ENCODE data around the gene PRIMA1. TPM values are rescaled to one million over a fixed set of nuclear protein-coding genes. Genes with fewer than 3 reads are reported as not detected.

The PRIMA1 gene
- total RNA-seq, 1 donor from 2014 or later: not detected

- no peak for DNase-seq
- H3K27me3 Mint-ChIP-seq: peaks cover 2% of the 10 kb centered on the region
- no peaks in the 10 kb centered on the region for H3K4me1 Mint-ChIP-seq
- no peak overlapping the region for H3K27ac Mint-ChIP-seq
- intact Hi-C loops (cut with micrococcal nuclease): no loop called here
- H3K36me3 Mint-ChIP-seq (ENCODE audit: low read depth): no peaks in the 10 kb centered on the region
- H3K9me3 Mint-ChIP-seq: no peaks in the 10 kb centered on the region
- H3K4me3 Mint-ChIP-seq: no peak overlapping the region
These were observed 45.5 kb downstream of the PRIMA1 start for GRCh38 chr14:93742761-93743160.

DNA sequence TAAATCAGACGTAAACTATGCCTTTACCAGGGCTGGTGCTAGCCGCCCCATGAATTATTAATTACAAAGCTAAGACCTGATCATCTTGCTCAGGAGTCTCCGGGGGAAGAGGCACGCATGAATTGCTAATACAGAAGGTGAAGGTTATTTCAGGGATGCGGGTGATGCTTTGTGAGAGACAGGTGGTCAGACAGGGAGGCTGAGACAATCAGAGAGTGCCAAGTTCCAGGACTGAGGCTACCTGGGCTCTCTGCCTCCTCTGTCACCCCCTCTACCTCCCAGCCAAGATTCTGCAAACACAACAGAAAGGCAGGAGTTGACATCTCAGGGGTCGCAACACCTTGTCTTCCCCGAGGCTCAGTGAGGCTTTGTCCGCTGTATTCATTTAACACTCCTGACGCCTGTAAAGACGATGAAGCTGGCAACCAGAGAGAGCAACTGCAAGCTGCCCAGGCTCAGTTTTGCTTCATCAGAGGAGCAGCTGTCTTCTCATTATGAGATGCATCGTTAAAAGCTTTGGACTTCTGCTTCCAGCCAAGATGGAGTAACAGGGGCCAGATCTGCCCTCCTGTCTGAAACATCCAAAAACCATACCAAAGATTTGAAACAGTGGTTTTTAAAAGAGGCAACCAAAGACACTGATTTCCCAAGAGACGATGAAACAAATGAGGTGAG is 46.6 kb downstream of the PRIMA1 start:
- no peak for DNase-seq
- H3K27ac Mint-ChIP-seq: no peak overlapping the region
- peaks cover 2% of the 10 kb centered on the region for H3K27me3 Mint-ChIP-seq
- H3K4me3 Mint-ChIP-seq: no peak overlapping the region
- no peaks in the 10 kb centered on the region for H3K4me1 Mint-ChIP-seq
- intact Hi-C loops (cut with micrococcal nuclease): no loop called here
- no peaks in the 10 kb centered on the region for H3K36me3 Mint-ChIP-seq (ENCODE audit: low read depth)
- H3K9me3 Mint-ChIP-seq: no peaks in the 10 kb centered on the region

DNA sequence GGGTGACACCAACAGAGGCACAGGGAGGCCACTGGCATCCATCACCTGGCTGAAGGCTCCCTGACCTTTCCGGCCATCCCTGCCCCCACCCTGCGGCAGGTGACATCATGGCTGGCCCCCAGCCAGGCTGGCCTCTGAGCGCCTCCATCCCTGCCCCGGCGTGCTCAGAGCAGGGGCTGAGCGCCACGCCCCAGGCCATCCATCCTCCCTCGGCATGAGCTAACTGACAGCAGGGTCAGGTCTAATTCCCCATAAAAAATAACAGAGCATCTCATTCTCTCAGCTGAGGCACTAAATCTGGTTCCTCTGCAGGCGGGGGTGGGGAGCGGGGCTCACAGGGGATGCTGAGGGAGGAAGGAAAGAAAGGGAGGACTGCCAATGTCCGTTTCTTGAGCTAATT is 50.7 kb downstream of the PRIMA1 start:
- Mint-ChIP-seq H3K27ac (no peak overlapping the region), H3K27me3 (peaks cover 2% of the 10 kb centered on the region), H3K9me3 (no peaks in the 10 kb centered on the region), H3K36me3 (ENCODE audit: low read depth) (no peaks in the 10 kb centered on the region), H3K4me3 (no peak overlapping the region), H3K4me1 (no peaks in the 10 kb centered on the region)
- no peak for DNase-seq
- intact Hi-C loops (cut with micrococcal nuclease): no loop called here

GRCh38 chr14:93736378-93737014 is 51.8 kb downstream of the PRIMA1 start:
- H3K4me3 Mint-ChIP-seq: no peak overlapping the region
- no peaks in the 10 kb centered on the region for H3K9me3 Mint-ChIP-seq
- intact Hi-C loops (cut with micrococcal nuclease): no loop called here
- no peaks in the 10 kb centered on the region for H3K4me1 Mint-ChIP-seq
- no peak overlapping the region for H3K27ac Mint-ChIP-seq
- peaks cover 2% of the 10 kb centered on the region for H3K27me3 Mint-ChIP-seq
- DNase-seq: no peak
- H3K36me3 Mint-ChIP-seq (ENCODE audit: low read depth): no peaks in the 10 kb centered on the region

DNA sequence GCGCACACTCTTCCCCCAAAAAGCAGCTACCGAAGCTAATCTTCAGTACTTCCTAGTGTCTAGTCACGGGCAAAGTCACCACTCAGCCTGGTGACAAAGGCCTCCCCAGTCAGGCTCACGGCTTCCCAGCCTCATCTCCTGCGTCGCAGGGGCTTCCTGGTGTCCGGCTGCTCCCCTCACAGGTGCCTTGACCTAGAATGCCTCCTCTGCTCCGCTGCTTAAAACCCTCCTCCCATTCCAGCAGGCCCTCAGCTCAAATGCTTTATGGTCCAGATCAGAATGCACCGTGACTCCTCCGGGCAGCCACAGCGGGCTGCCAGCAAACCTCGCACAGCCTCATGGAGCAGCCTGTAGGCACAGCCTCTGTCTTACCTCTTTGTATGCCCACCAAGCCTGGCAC is 53.1 kb downstream of the PRIMA1 start:
- intact Hi-C loops (cut with micrococcal nuclease): no loop called here
- H3K4me1 Mint-ChIP-seq: no peaks in the 10 kb centered on the region
- no peaks in the 10 kb centered on the region for H3K36me3 Mint-ChIP-seq (ENCODE audit: low read depth)
- no peaks in the 10 kb centered on the region for H3K9me3 Mint-ChIP-seq
- no peak overlapping the region for H3K4me3 Mint-ChIP-seq
- DNase-seq: no peak
- H3K27ac Mint-ChIP-seq: no peak overlapping the region
- H3K27me3 Mint-ChIP-seq: peaks cover 2% of the 10 kb centered on the region

DNA sequence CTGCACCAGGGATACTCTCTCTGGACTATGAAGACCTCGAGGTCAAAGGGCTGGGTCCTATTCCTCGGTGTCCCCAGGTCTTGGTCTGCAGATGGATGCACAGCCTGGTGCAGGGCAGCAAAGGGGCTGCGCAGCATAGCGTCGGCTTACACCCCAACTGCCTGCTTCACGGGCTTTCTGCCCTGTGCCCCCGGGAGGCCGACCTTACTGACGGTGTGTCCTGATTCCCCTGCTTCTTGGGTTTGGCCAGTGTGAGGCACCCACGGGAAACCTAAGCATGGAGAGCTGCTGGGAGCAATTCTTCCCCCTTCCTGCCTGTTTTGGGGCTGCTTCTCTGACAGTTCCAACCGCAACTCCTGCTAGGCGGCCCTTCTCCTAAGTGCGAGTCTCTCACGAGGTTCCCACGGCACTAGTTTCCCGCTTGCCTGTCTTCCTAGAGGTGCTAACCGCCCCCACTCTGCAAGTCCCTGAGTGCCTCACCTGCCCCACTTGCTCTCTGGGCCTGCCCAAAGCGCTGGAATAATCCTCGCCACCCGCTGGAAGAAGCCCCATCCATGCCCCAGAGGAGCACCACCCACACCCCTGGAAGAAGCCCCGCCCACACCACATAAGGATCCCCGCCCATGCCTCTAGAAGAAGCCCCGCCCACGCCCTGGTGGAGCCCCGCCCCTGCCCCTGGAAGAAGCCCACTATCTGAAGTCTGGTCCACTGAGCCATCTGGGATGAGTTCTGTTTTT is 54.0 kb downstream of the PRIMA1 start:
- Mint-ChIP-seq H3K27ac (no peak overlapping the region), H3K36me3 (ENCODE audit: low read depth) (no peaks in the 10 kb centered on the region), H3K27me3 (peaks cover 2% of the 10 kb centered on the region), H3K9me3 (no peaks in the 10 kb centered on the region), H3K4me3 (no peak overlapping the region), H3K4me1 (no peaks in the 10 kb centered on the region)
- no peak for DNase-seq
- intact Hi-C loops (cut with micrococcal nuclease): no loop called here

DNA sequence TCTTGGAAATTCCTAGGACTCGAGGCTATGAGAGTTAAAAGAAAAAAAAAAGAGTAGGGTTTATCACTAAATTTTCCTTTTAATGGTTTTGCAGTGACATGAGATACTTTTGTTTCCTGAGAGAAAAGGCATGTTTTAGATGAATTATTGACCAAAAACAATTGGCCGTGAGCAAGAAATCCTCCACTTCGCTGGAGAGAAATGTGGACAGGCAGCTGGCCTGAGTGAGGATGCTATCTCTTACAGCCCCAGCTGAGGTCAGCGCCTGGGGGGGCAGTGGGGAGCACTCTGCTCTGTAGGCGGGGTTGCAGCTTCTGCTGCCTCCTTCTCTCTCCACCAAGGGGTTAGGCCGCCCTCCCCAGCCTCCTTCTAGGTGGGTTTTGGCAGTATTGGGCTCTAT is 54.7 kb downstream of the PRIMA1 start:
- Mint-ChIP-seq H3K4me3 (no peak overlapping the region), H3K27me3 (peaks cover 2% of the 10 kb centered on the region), H3K27ac (no peak overlapping the region), H3K9me3 (no peaks in the 10 kb centered on the region), H3K4me1 (no peaks in the 10 kb centered on the region), H3K36me3 (ENCODE audit: low read depth) (no peaks in the 10 kb centered on the region)
- no peak for DNase-seq
- intact Hi-C loops (cut with micrococcal nuclease): no loop called here

GRCh38 chr14:93733231-93733630 is 55.1 kb downstream of the PRIMA1 start:
- Mint-ChIP-seq H3K27ac (no peak overlapping the region), H3K27me3 (peaks cover 1% of the 10 kb centered on the region), H3K36me3 (ENCODE audit: low read depth) (no peaks in the 10 kb centered on the region), H3K4me1 (no peaks in the 10 kb centered on the region), H3K9me3 (no peaks in the 10 kb centered on the region), H3K4me3 (no peak overlapping the region)
- DNase-seq: no peak
- intact Hi-C loops (cut with micrococcal nuclease): no loop called here

GRCh38 chr14:93732524-93732923 is 55.8 kb downstream of the PRIMA1 start:
- H3K9me3 Mint-ChIP-seq: no peaks in the 10 kb centered on the region
- H3K36me3 Mint-ChIP-seq (ENCODE audit: low read depth): no peaks in the 10 kb centered on the region
- no peak for DNase-seq
- no peak overlapping the region for H3K4me3 Mint-ChIP-seq
- no peaks in the 10 kb centered on the region for H3K27me3 Mint-ChIP-seq
- no peak overlapping the region for H3K27ac Mint-ChIP-seq
- H3K4me1 Mint-ChIP-seq: no peaks in the 10 kb centered on the region
- intact Hi-C loops (cut with micrococcal nuclease): no loop called here

DNA sequence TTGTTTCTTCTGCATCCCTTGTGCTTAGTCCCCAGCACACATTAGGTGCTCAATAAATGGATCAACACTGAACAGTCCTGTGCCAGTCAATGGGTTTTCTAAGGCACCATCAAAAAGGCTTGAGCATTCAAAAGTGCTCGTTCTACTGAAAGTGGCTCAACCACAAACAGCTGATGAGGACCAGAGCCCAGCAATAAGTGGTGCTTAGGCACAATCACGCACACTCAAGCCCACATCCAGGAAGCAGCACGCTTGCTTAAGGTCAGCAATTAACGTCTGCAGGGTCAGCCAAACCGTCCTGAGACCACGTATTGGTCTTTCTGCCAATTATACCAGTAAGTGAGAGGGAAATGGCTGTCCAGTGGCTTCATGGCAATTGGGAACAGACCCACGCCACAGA is 56.5 kb downstream of the PRIMA1 start:
- Mint-ChIP-seq H3K4me3 (no peak overlapping the region), H3K9me3 (no peaks in the 10 kb centered on the region), H3K4me1 (no peaks in the 10 kb centered on the region)

GRCh38 chr14:93729993-93730392 is 58.3 kb downstream of the PRIMA1 start:
- H3K27ac Mint-ChIP-seq: no peak overlapping the region
- H3K4me1 Mint-ChIP-seq: no peaks in the 10 kb centered on the region
- intact Hi-C loops (cut with micrococcal nuclease): no loop called here
- no peak overlapping the region for H3K4me3 Mint-ChIP-seq
- H3K27me3 Mint-ChIP-seq: no peaks in the 10 kb centered on the region
- no peaks in the 10 kb centered on the region for H3K36me3 Mint-ChIP-seq (ENCODE audit: low read depth)
- DNase-seq: no peak
- H3K9me3 Mint-ChIP-seq: no peaks in the 10 kb centered on the region

More for the DNA sequence above, 56.5 kb downstream of the PRIMA1 start:
- intact Hi-C loops (cut with micrococcal nuclease): no loop called here
- DNase-seq: no peak
- no peaks in the 10 kb centered on the region for H3K27me3 Mint-ChIP-seq
- H3K36me3 Mint-ChIP-seq (ENCODE audit: low read depth): no peaks in the 10 kb centered on the region
- no peak overlapping the region for H3K27ac Mint-ChIP-seq

DNA sequence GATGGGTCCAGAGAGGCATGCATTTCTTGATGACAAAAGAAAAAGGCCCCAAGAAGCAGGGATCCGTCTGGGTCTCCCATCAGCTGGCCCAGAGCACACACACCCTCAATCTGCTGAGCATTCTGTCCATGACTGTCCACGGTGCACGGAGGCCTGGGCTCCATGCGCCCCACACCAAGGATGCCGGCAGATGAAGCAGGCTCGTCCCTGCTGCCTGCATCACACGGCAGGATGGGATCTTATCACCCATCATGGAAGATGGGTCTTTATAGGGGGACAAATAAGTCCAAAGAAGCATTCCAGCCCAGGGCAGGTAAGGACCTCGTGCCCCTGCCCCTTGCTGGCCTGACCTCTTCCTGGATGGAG is 59.7 kb downstream of the PRIMA1 start:
- Mint-ChIP-seq H3K27ac (no peak overlapping the region), H3K4me3 (no peak overlapping the region), H3K9me3 (no peaks in the 10 kb centered on the region), H3K4me1 (no peaks in the 10 kb centered on the region), H3K36me3 (ENCODE audit: low read depth) (no peaks in the 10 kb centered on the region), H3K27me3 (no peaks in the 10 kb centered on the region)
- no peak for DNase-seq
- intact Hi-C loops (cut with micrococcal nuclease): no loop called here

DNA sequence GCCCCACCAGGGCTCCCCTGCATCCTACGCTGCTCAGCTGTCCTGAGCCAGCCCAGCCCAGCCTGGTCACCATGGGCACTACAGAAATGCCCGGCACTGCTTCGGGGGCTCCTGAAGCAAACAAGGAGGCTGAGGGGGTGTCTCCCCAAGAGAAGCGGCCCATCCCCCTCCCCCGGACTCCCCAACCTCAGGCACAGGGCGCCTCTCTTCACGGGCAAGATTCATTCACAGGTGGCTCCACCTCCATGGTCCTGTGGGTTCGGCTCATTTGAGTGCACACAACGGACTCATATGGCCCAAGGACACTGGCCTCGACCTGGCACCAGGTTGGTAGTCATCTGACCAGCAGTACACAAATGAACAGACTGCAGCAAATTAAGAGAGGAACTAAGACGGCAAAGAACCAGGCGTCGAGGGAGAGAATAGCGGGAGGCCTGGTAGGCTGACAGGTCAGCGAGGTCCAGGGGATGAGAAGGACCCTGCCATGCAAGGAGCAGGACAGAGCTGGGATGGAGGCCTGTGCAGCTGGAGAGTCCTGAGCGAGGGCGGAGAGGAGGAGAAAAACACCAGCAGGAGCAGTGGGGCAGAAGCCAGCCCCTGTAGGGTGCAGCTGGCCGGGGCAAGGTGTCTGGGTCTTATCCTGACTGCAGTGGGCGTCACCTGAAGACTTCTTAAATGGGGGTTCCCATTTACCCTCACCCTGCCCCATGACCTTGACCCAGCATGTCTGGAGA is 60.2 kb downstream of the PRIMA1 start:
- no peak overlapping the region for H3K4me3 Mint-ChIP-seq
- H3K36me3 Mint-ChIP-seq (ENCODE audit: low read depth): no peaks in the 10 kb centered on the region
- H3K27me3 Mint-ChIP-seq: no peaks in the 10 kb centered on the region
- no peaks in the 10 kb centered on the region for H3K4me1 Mint-ChIP-seq
- no peaks in the 10 kb centered on the region for H3K9me3 Mint-ChIP-seq
- intact Hi-C loops (cut with micrococcal nuclease): no loop called here
- H3K27ac Mint-ChIP-seq: no peak overlapping the region
- no peak for DNase-seq

Data from activated CD4-positive, alpha-beta T cell treated with anti-CD3 and anti-CD28 coated beads, Interleukin-2, amount 10 ng/mL, durations not matched to agents 24 days and 14 days (primary cell).